Measurements from ENCODE around the gene SYNGR1. TPM values are rescaled to one million over a fixed set of nuclear protein-coding genes. Genes with fewer than 3 reads are reported as not detected.
A peak's percentile ranks its signal among the peaks of the same experiment; 100 is the strongest.
"Not testable (repeated sequence)": the region's sequence is repeated elsewhere in the genome, so short reads cannot be mapped to it uniquely, and the experiment has no call there.

The SYNGR1 gene
- total and polyA plus RNA-seq, 2 donors (not counting 1 experiment from before 2014, with no cell fraction given), result 9.4 to 31.9 TPM

DNA sequence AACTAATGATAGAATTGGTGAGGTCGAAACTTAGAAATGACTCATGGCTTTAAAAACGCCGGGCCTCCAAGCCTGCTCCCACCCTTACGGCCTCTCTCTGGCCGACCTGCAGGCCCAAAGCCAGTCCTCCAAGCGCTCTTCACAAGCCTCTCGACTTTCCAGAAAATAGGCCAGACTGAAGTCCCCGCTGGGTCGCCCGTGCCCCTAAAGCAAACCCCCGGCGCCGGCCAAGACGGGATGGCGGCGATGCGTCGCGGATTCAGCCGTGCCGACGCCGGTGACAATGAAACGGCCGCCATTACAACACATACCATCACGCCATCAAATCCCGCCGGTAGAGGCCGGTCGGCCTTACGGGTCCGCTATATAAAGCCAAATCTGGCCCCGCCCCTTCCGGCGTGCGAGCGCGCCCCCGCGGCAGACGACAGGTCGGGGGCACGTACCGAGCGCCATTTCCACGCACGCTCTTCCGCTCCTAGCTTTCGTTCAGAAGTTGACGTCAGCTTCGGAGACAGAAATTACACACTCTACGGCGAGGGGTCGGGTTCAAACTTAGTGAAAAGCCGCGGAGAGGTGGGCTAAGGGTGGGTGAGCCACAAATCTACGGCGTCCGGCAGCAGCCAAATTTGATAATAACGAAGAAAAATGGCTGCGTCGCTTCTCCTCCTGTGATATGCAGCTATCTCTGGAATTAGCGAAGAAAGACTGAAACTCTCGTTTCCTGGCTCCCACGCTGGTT, 30.3 kb upstream of the SYNGR1 start, which contains the start of gene RPL3:
Gene RPL3 (minus strand): TSS at position 340 of the 739 bp plus-strand sequence. CDS start 26 bp downstream, at position 314.
- H3K36me3 ChIP-seq (replicated peaks in 1 of 2; ENCODE audit: control extremely low read depth in 1 of 2, control insufficient read depth in 1 of 2, extremely low read depth in 1 of 2, insufficient read depth in 2 of 2, low read length in 1 of 2), result peaks cover 2 to 42% of the 10 kb centered on the region in 2 experiments
- peak within 1 kb of the TSS; percentile 90 to 95 for H3K27ac ChIP-seq (ENCODE audit: low read length in 2 of 2)
- intact Hi-C loops (cut with micrococcal nuclease), result loop anchor here (1.0 to 5.0 kb wide), 8 partner anchors 33 to 612 kb away; partner anchors contain the start of genes ATF4, CBX7, GTPBP1 and RPS19BP1
- under 1% methylated on average over 65 of the region's 65 CpGs for WGBS (ENCODE audit: insufficient coverage)
- no peaks in the 10 kb centered on the region for H3K9me3 Mint-ChIP-seq (ENCODE audit: insufficient read depth)
- H3K27me3 Mint-ChIP-seq, result no peaks in the 10 kb centered on the region
- no peaks in the 10 kb centered on the region for H3K27me3 ChIP-seq (replicated peaks in 1 of 4; ENCODE audit: control extremely low read depth in 1 of 4, control insufficient read depth in 3 of 4, insufficient read depth in 4 of 4, low read length in 3 of 4)
- H3K9me3 ChIP-seq (ENCODE audit: control extremely low read depth in 1 of 3, control insufficient read depth in 2 of 3, insufficient read depth in 1 of 3, low read length in 2 of 3), result no peaks in the 10 kb centered on the region
- H3K79me2 ChIP-seq (ENCODE audit: control insufficient read depth, insufficient read depth, low read length), result peaks cover 30% of the 10 kb centered on the region
- peaks cover 38% of the 10 kb centered on the region for H3K4me1 Mint-ChIP-seq
- peak within 1 kb of the TSS; percentile 98 for H3K27ac Mint-ChIP-seq
- ATAC-seq (ENCODE audit: low read depth) (peak; percentile 86), DNase-seq (peak; percentile 100)
- ChIA-PET CTCF (interaction anchor here (0.6 to 7.9 kb wide), 23 partner anchors 9 to 1712 kb away, joined by 3 to 171 read pairs (median 5); partner anchors contain the start of genes ATF4, CBX6, CBX7 and MIEF1), POLR2A (interaction anchor here (0.6 to 3.1 kb wide), 30 partner anchors 9 to 725 kb away, joined by 3 to 40 read pairs (median 4); partner anchors contain the start of genes ATF4, CBX6, CBX7 and RPS19BP1)
- no peak for TF ChIP-seq EZH2 (IDR thresholded peaks at IDR 0.05; ENCODE audit: borderline replicate concordance, insufficient read depth, low read depth, low read length, poor library complexity, severe bottlenecking)
- TF ChIP-seq, protein P1, sequence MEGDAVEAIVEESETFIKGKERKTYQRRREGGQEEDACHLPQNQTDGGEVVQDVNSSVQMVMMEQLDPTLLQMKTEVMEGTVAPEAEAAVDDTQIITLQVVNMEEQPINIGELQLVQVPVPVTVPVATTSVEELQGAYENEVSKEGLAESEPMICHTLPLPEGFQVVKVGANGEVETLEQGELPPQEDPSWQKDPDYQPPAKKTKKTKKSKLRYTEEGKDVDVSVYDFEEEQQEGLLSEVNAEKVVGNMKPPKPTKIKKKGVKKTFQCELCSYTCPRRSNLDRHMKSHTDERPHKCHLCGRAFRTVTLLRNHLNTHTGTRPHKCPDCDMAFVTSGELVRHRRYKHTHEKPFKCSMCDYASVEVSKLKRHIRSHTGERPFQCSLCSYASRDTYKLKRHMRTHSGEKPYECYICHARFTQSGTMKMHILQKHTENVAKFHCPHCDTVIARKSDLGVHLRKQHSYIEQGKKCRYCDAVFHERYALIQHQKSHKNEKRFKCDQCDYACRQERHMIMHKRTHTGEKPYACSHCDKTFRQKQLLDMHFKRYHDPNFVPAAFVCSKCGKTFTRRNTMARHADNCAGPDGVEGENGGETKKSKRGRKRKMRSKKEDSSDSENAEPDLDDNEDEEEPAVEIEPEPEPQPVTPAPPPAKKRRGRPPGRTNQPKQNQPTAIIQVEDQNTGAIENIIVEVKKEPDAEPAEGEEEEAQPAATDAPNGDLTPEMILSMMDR (IDR thresholded peaks at IDR 0.05), result no peak
- H3K9ac ChIP-seq (ENCODE audit: low read length), result peak within 1 kb of the TSS; percentile 91
- H2AFZ ChIP-seq (ENCODE audit: insufficient read depth, low read depth, low read length, poor library complexity, severe bottlenecking), result peak within 1 kb of the TSS; percentile 100
- peaks cover 27 to 38% of the 10 kb centered on the region in 2 donors for H3K4me1 ChIP-seq (ENCODE audit: control insufficient read depth in 2 of 2, insufficient read depth in 2 of 2, low read length in 2 of 2)
- peak within 1 kb of the TSS; percentile 98 for H3K4me2 ChIP-seq (replicated peaks; ENCODE audit: low read depth, low read length, poor library complexity, severe bottlenecking)
- peak within 1 kb of the TSS; percentile 80 to 99 (median 85) for H3K4me3 ChIP-seq (ENCODE audit: control extremely low read depth in 1 of 5, extremely low read depth in 1 of 5, insufficient read depth in 1 of 5, low read depth in 2 of 5, low read length in 4 of 5)
- peak within 1 kb of the TSS; percentile 99 for H3K4me3 Mint-ChIP-seq
- H4K20me1 ChIP-seq (ENCODE audit: control insufficient read depth, insufficient read depth, low read length, poor library complexity, severe bottlenecking), result peaks cover 45% of the 10 kb centered on the region

- H3K9me3 Mint-ChIP-seq (ENCODE audit: insufficient read depth); H3K27ac ChIP-seq (ENCODE audit: low read length in 2 of 2); intact Hi-C loops (cut with micrococcal nuclease); H3K27me3 Mint-ChIP-seq; H3K27me3 ChIP-seq (replicated peaks in 1 of 4; ENCODE audit: control extremely low read depth in 1 of 4, control insufficient read depth in 3 of 4, insufficient read depth in 4 of 4, low read length in 3 of 4); ATAC-seq (ENCODE audit: low read depth); H3K9me3 ChIP-seq (ENCODE audit: control extremely low read depth in 1 of 3, control insufficient read depth in 2 of 3, insufficient read depth in 1 of 3, low read length in 2 of 3): not testable (repeated sequence)
- Mint-ChIP-seq H3K27ac (peak overlapping the region; percentile 77), H3K4me1 (peaks cover 37% of the 10 kb centered on the region), H3K4me3 (peak overlapping the region; percentile 76)
- peaks cover 33% of the 10 kb centered on the region for H4K20me1 ChIP-seq (ENCODE audit: control insufficient read depth, insufficient read depth, low read length, poor library complexity, severe bottlenecking)
- peaks cover 2 to 30% of the 10 kb centered on the region in 2 experiments for H3K36me3 ChIP-seq (replicated peaks in 1 of 2; ENCODE audit: control extremely low read depth in 1 of 2, control insufficient read depth in 1 of 2, extremely low read depth in 1 of 2, insufficient read depth in 2 of 2, low read length in 1 of 2)
- peak overlapping the region; percentile 98 for H3K4me2 ChIP-seq (replicated peaks; ENCODE audit: low read depth, low read length, poor library complexity, severe bottlenecking)
- CTCF ChIA-PET, result interaction anchor here (1.3 to 7.9 kb wide), 7 partner anchors 10 to 716 kb away, joined by 4 to 171 read pairs (median 31); partner anchors contain the start of genes CBX6 and RPS19BP1
- peaks cover 27 to 38% of the 10 kb centered on the region in 2 donors for H3K4me1 ChIP-seq (ENCODE audit: control insufficient read depth in 2 of 2, insufficient read depth in 2 of 2, low read length in 2 of 2)
- 87% methylated on average over 16 of the region's 24 CpGs for WGBS (ENCODE audit: insufficient coverage)
- peak overlapping the region; percentile 91 for H3K9ac ChIP-seq (ENCODE audit: low read length)
- peaks cover 25% of the 10 kb centered on the region for H3K79me2 ChIP-seq (ENCODE audit: control insufficient read depth, insufficient read depth, low read length)
- H3K4me3 ChIP-seq (ENCODE audit: control extremely low read depth in 1 of 5, extremely low read depth in 1 of 5, insufficient read depth in 1 of 5, low read depth in 2 of 5, low read length in 4 of 5), result peak overlapping the region in 2 of 5 experiments; percentile 85 to 99
- POLR2A ChIA-PET, result interaction anchor here (0.5 to 3.1 kb wide), 10 partner anchors 10 to 364 kb away, joined by 3 to 40 read pairs (median 10); partner anchors contain the start of genes ATF4, CBX7, SYNGR1 and TAB1
- H2AFZ ChIP-seq (ENCODE audit: insufficient read depth, low read depth, low read length, poor library complexity, severe bottlenecking), result peak overlapping the region; percentile 100
- peak; percentile 25 for DNase-seq
Measured at GRCh38 chr22:39320616-39321029, 29.2 kb upstream of the SYNGR1 start.

Measured in B cell (primary cell).